SK-N-SH (cell line): ENCODE data around the gene LARGE1.

Experiments
- EP300 ChIP-seq, 2 experiments: IDR thresholded peaks; 2 replicates each; pipeline versions ENCODE4 v1.4.0 to v1.6.1; 2012; ENCODE audit warnings: borderline replicate concordance in 1 of 2, low read depth in 1 of 2, low read length in 1 of 2
- FOXM1 ChIP-seq: IDR thresholded peaks from 2 replicates; pipeline ENCODE4 v1.4.0; 2012; ENCODE audit warnings: low read depth, mild to moderate bottlenecking
- GABPA ChIP-seq: IDR thresholded peaks from 2 replicates; pipeline ENCODE4 v1.4.0; 2012; ENCODE audit warnings: low read depth, mild to moderate bottlenecking
- TAF1 ChIP-seq: IDR thresholded peaks from 2 replicates; pipeline ENCODE4 v1.6.1; 2012; ENCODE audit warnings: low read depth, mild to moderate bottlenecking, low read length, moderate library complexity, borderline replicate concordance
- TF ChIP-seq, protein P1 (sequence below): fragments of 200-600 bp; sonication (generic); IDR thresholded peaks from 2 replicates; pipeline ENCODE4 v1.6.1; 2017; ENCODE audit warnings: antibody characterized with exemption, mild to moderate bottlenecking, moderate library complexity
- TF ChIP-seq, protein P2 (sequence below): IDR thresholded peaks from 2 replicates; pipeline ENCODE4 v1.4.0; 2012; ENCODE audit warnings: low read depth, borderline replicate concordance
- TF ChIP-seq, protein P3 (sequence below): IDR thresholded peaks from 2 replicates; pipeline ENCODE4 v1.4.0; 2012; ENCODE audit warnings: low read depth

DNA sequence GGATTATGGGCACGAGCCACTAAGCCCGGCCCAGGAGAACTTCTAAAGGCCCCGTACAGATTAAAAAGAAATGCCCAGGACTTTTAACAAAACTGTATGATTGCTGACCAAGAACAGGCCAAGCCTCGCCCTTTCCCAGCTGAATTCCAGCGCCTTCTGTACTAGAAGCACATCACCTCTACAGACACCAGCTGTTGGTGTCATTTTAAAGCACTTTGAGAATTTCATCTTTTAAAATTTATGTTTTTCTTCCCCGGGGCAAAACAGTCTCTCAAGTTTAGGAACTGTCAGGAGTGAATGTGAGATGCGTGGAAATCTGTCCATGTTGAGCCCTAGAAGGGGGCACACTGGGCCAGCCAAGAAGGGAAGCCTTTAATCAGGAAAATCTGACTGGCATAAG, 362.4 kb downstream of the LARGE1 start:
- TF ChIP-seq FOXM1 (no peak), TAF1 (no peak), EP300 (IDR thresholded peaks at IDR 0.05; ENCODE audit: borderline replicate concordance in 1 of 2, low read depth in 1 of 2, low read length in 1 of 2) (no peak), GABPA (no peak)
- TF ChIP-seq, protein P1, sequence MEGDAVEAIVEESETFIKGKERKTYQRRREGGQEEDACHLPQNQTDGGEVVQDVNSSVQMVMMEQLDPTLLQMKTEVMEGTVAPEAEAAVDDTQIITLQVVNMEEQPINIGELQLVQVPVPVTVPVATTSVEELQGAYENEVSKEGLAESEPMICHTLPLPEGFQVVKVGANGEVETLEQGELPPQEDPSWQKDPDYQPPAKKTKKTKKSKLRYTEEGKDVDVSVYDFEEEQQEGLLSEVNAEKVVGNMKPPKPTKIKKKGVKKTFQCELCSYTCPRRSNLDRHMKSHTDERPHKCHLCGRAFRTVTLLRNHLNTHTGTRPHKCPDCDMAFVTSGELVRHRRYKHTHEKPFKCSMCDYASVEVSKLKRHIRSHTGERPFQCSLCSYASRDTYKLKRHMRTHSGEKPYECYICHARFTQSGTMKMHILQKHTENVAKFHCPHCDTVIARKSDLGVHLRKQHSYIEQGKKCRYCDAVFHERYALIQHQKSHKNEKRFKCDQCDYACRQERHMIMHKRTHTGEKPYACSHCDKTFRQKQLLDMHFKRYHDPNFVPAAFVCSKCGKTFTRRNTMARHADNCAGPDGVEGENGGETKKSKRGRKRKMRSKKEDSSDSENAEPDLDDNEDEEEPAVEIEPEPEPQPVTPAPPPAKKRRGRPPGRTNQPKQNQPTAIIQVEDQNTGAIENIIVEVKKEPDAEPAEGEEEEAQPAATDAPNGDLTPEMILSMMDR: no peak
- TF ChIP-seq, protein P2, sequence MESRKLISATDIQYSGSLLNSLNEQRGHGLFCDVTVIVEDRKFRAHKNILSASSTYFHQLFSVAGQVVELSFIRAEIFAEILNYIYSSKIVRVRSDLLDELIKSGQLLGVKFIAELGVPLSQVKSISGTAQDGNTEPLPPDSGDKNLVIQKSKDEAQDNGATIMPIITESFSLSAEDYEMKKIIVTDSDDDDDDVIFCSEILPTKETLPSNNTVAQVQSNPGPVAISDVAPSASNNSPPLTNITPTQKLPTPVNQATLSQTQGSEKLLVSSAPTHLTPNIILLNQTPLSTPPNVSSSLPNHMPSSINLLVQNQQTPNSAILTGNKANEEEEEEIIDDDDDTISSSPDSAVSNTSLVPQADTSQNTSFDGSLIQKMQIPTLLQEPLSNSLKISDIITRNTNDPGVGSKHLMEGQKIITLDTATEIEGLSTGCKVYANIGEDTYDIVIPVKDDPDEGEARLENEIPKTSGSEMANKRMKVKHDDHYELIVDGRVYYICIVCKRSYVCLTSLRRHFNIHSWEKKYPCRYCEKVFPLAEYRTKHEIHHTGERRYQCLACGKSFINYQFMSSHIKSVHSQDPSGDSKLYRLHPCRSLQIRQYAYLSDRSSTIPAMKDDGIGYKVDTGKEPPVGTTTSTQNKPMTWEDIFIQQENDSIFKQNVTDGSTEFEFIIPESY: no peak
- TF ChIP-seq, protein P3, sequence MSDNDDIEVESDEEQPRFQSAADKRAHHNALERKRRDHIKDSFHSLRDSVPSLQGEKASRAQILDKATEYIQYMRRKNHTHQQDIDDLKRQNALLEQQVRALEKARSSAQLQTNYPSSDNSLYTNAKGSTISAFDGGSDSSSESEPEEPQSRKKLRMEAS: no peak
